Fibroblast of lung (primary cell): ENCODE data around the gene HNRNPA1L2. TPM values are rescaled to one million over a fixed set of nuclear protein-coding genes. Genes with fewer than 3 reads are reported as not detected.

ENCODE experiments used
- DNase-seq, 2 donors: peaks; one replicate each; pipeline versions ENCODE4 v3.0.0 to v3.0.0-alpha.2; 2010; ENCODE audit warnings: low read depth in 2 of 2
- H2AFZ ChIP-seq: 2 replicates; pipeline ENCODE4 v1.5.1; 2012; ENCODE audit warnings: low read length, control low read depth, inconsistent platforms
- H3K27ac ChIP-seq: 2 replicates; pipeline ENCODE4 v1.5.1; 2011; ENCODE audit warnings: low read length, control low read depth; ENCODE audit not compliant: insufficient read depth
- H3K27me3 ChIP-seq: 2 replicates; pipeline ENCODE4 v1.5.1; 2011; ENCODE audit warnings: mild to moderate bottlenecking, low read length; ENCODE audit not compliant: control insufficient read depth, insufficient read depth
- H3K36me3 ChIP-seq: 2 replicates; pipeline ENCODE4 v1.5.1; 2011; ENCODE audit warnings: low read length; ENCODE audit not compliant: control insufficient read depth, insufficient read depth
- H3K4me1 ChIP-seq: 2 replicates; pipeline ENCODE4 v1.5.1; 2011; ENCODE audit warnings: low read length; ENCODE audit not compliant: control insufficient read depth, insufficient read depth; ENCODE audit errors: extremely low read depth
- H3K4me2 ChIP-seq: 2 replicates; pipeline ENCODE4 v1.5.1; 2011; ENCODE audit warnings: low read length, control low read depth; ENCODE audit not compliant: insufficient read depth; ENCODE audit errors: extremely low read depth
- H3K4me3 ChIP-seq, 4 experiments: fragments of 200-600 bp in 1 of 4; sonication (generic) in 1 of 4; replicated peaks in 1 of 4; 2 replicates each; pipeline ENCODE4 v1.5.1; 2011 to 2016; ENCODE audit warnings: low read length in 4 of 4, low read depth in 3 of 4, mild to moderate bottlenecking in 3 of 4, control low read depth in 2 of 4, inconsistent platforms in 1 of 4, mixed read lengths in 1 of 4; ENCODE audit not compliant: insufficient read depth in 1 of 4; ENCODE audit errors: control extremely low read depth in 1 of 4
- H3K79me2 ChIP-seq: 2 replicates; pipeline ENCODE4 v1.5.1; 2012; ENCODE audit warnings: mild to moderate bottlenecking, low read length, inconsistent platforms; ENCODE audit not compliant: control insufficient read depth, insufficient read depth
- H3K9ac ChIP-seq: 2 replicates; pipeline ENCODE4 v1.5.1; 2011; ENCODE audit warnings: mild to moderate bottlenecking, low read length, control low read depth; ENCODE audit not compliant: insufficient read depth
- H3K9me3 ChIP-seq: 2 replicates; pipeline ENCODE4 v1.5.1; 2012; ENCODE audit warnings: low read depth, low read length; ENCODE audit not compliant: control insufficient read depth, insufficient read depth
- H4K20me1 ChIP-seq: 2 replicates; pipeline ENCODE4 v1.5.1; 2011; ENCODE audit warnings: low read length; ENCODE audit not compliant: control insufficient read depth, insufficient read depth; ENCODE audit errors: extremely low read depth
- CTCF ChIP-seq, 2 donors: IDR thresholded peaks in 1 of 2; conservative IDR thresholded peaks in 1 of 2; 1 replicate in 1 of 2; 2 replicates in 1 of 2; pipeline ENCODE4 v1.5.1; 2011 to 2012; ENCODE audit warnings: low read length in 2 of 2, control low read depth in 1 of 2, inconsistent platforms in 1 of 2, low read depth in 1 of 2, mild to moderate bottlenecking in 1 of 2
- EZH2 ChIP-seq: IDR thresholded peaks from 2 replicates; pipeline ENCODE4 v1.5.1; 2012; ENCODE audit warnings: low read length, control low read depth, mild to moderate bottlenecking; ENCODE audit errors: missing control alignments
- polyA plus RNA-seq, 2 donors: library from polyadenylated mRNA; depleted of rRNA in 1 of 2; stranded (reverse) in 1 of 2; unstranded in 1 of 2; fragments of >200 nt; gene quantifications; 2 replicates each; pipeline ENCODE4 v1.2.1, GENCODE V29; 2011 to 2012; ENCODE audit warnings: missing spikeins in 1 of 2
- total RNA-seq: library from RNA; depleted of rRNA; stranded (reverse); fragments of >200 nt; gene quantifications from 2 replicates; pipeline ENCODE4 v1.2.1, GENCODE V29; 2014

The HNRNPA1L2 gene
- total and polyA plus RNA-seq, 2 donors (not counting 1 experiment from before 2014, with no cell fraction given), result 3.3 to 9.8 TPM

GRCh38 chr13:52650731-52651130, 8.5 kb downstream of the HNRNPA1L2 start:
- TF ChIP-seq CTCF (conservative IDR thresholded peaks at IDR 0.05 in 1 of 2, IDR thresholded peaks at IDR 0.05 in 1 of 2; ENCODE audit: low read depth in 1 of 2, low read length in 2 of 2), result no peak
- TF ChIP-seq EZH2, result no peak
- peaks cover 3% of the 10 kb centered on the region for H3K4me1 ChIP-seq

GRCh38 chr13:52651897-52652195, 9.6 kb downstream of the HNRNPA1L2 start:
- H2AFZ ChIP-seq, result peak overlapping the region; percentile 96
- no peak for DNase-seq

More at GRCh38 chr13:52650731-52651130, 8.5 kb downstream of the HNRNPA1L2 start:
- Histone ChIP-seq H3K4me2 (peak overlapping the region; percentile 88), H2AFZ (no peak overlapping the region), H3K4me3 (peak overlapping the region; percentile 93 to 99 (median 94)), H3K9me3 (no peaks in the 10 kb centered on the region), H3K27me3 (no peaks in the 10 kb centered on the region), H4K20me1 (no peaks in the 10 kb centered on the region), H3K9ac (peak overlapping the region; percentile 98), H3K27ac (peak overlapping the region; percentile 100), H3K36me3 (peaks cover 2% of the 10 kb centered on the region), H3K79me2 (peaks cover 55% of the 10 kb centered on the region)
- DNase-seq, result no peak

GRCh38 chr13:52652196-52652979, 10.2 kb downstream of the HNRNPA1L2 start, which contains the start of gene SUGT1:
TSS of gene SUGT1 (plus strand) at chr13:52652836. CDS start at chr13:52652921, 85 bp downstream.
- no peaks in the 10 kb centered on the region for H3K9me3 ChIP-seq
- H3K9ac ChIP-seq, result peak within 1 kb of the TSS; percentile 98
- H4K20me1 ChIP-seq, result no peaks in the 10 kb centered on the region
- H3K36me3 ChIP-seq, result peaks cover 2% of the 10 kb centered on the region
- peak within 1 kb of the TSS; percentile 93 to 99 (median 94) for H3K4me3 ChIP-seq
- H3K27me3 ChIP-seq, result no peaks in the 10 kb centered on the region
- DNase-seq, result peak; percentile 98
- peak within 1 kb of the TSS; percentile 96 for H2AFZ ChIP-seq
- TF ChIP-seq CTCF (conservative IDR thresholded peaks at IDR 0.05 in 1 of 2, IDR thresholded peaks at IDR 0.05 in 1 of 2; ENCODE audit: low read depth in 1 of 2, low read length in 2 of 2), result peak; percentile 58 to 68
- TF ChIP-seq EZH2, result no peak
- peak within 1 kb of the TSS; percentile 88 for H3K4me2 ChIP-seq
- peaks cover 71% of the 10 kb centered on the region for H3K79me2 ChIP-seq
- H3K4me1 ChIP-seq, result peaks cover 3% of the 10 kb centered on the region
- peak within 1 kb of the TSS; percentile 100 for H3K27ac ChIP-seq

More at GRCh38 chr13:52651897-52652195, 9.6 kb downstream of the HNRNPA1L2 start:
- peak overlapping the region; percentile 88 for H3K4me2 ChIP-seq
- H3K9me3 ChIP-seq, result no peaks in the 10 kb centered on the region
- no peak for TF ChIP-seq CTCF (conservative IDR thresholded peaks at IDR 0.05 in 1 of 2, IDR thresholded peaks at IDR 0.05 in 1 of 2; ENCODE audit: low read depth in 1 of 2, low read length in 2 of 2)
- TF ChIP-seq EZH2, result no peak
- peaks cover 66% of the 10 kb centered on the region for H3K79me2 ChIP-seq
- peaks cover 3% of the 10 kb centered on the region for H3K4me1 ChIP-seq
- peaks cover 2% of the 10 kb centered on the region for H3K36me3 ChIP-seq
- H3K27me3 ChIP-seq, result no peaks in the 10 kb centered on the region
- H3K27ac ChIP-seq, result peak overlapping the region; percentile 100
- H3K9ac ChIP-seq, result peak overlapping the region; percentile 98
- peak overlapping the region; percentile 93 to 99 (median 94) for H3K4me3 ChIP-seq
- no peaks in the 10 kb centered on the region for H4K20me1 ChIP-seq
